Neural progenitor cell (in vitro differentiated cells): ENCODE data around the gene ATP6V1A.

Experiments
- CTCF ChIP-seq: fragments of 200-600 bp; sonication (generic); IDR thresholded peaks from 2 replicates; pipeline ENCODE4 v1.5.1; 2017; ENCODE audit warnings: antibody characterized with exemption, mild to moderate bottlenecking
- EZH2 ChIP-seq: fragments of 200-600 bp; sonication (generic); IDR thresholded peaks from 2 replicates; pipeline ENCODE4 v1.6.1; 2017; ENCODE audit warnings: antibody characterized with exemption, mild to moderate bottlenecking, moderate library complexity
- EZH2phosphoT487 ChIP-seq: fragments of 200-600 bp; sonication (generic); IDR thresholded peaks from 2 replicates; pipeline ENCODE4 v1.6.1; 2017; ENCODE audit warnings: antibody characterized with exemption

GRCh38 chr3:113743006-113743630, 3.7 kb upstream of the ATP6V1A start:
- TF ChIP-seq EZH2phosphoT487: no peak
- no peak for TF ChIP-seq CTCF
- TF ChIP-seq EZH2: no peak
